ENCODE data around the gene LRBA. TPM values are rescaled to one million over a fixed set of nuclear protein-coding genes. Genes with fewer than 3 reads are reported as not detected.

The LRBA gene
- total and polyA plus RNA-seq, 9 of the 15 experiments (the other 6 are each of a cell fraction or from before 2014, with no cell fraction given): 24.2 to 88.7 (median 59.7) TPM

- TF ChIP-seq ZFP30 (CRISPR knock-in tag; IDR thresholded peaks at IDR 0.05; ENCODE audit: borderline replicate concordance): no peak
- no peak for TF ChIP-seq ZFPM2 (CRISPR knock-in tag; IDR thresholded peaks at IDR 0.05)
- TF ChIP-seq NCOA1 (IDR thresholded peaks at IDR 0.05; ENCODE audit: low read depth): no peak
Measured at GRCh38 chr4:151004222-151004621, 10.9 kb downstream of the LRBA start (continued).

GRCh38 chr4:151000747-151001429 is 14.2 kb downstream of the LRBA start:
- no peak for TF ChIP-seq SIN3A (IDR thresholded peaks at IDR 0.05; ENCODE audit: borderline replicate concordance in 2 of 2, control insufficient read depth in 1 of 2, low read depth in 2 of 2, low read length in 2 of 2)
- TF ChIP-seq FOXP4 (CRISPR knock-in tag; IDR thresholded peaks at IDR 0.05; ENCODE audit: borderline replicate concordance): no peak
- no peak for TF ChIP-seq ZSCAN32 (CRISPR knock-in tag; IDR thresholded peaks at IDR 0.05)
- peak; percentile 14 for TF ChIP-seq SP2 (IDR thresholded peaks at IDR 0.05; ENCODE audit: extremely low read depth, low read depth, low read length, poor library complexity, severe bottlenecking)
- ChIA-PET POLR2A (no interaction called here), CTCF (ENCODE audit: low intra/inter-chr PET ratio) (no interaction called here)
- H3K27me3 ChIP-seq (ENCODE audit: control insufficient read depth in 2 of 2, insufficient read depth in 2 of 2, low read length in 2 of 2): no peaks in the 10 kb centered on the region
- no peak overlapping the region for H2AFZ ChIP-seq (ENCODE audit: low read depth, low read length)
- H3K9ac ChIP-seq (ENCODE audit: insufficient read depth in 1 of 2, low read depth in 2 of 2, low read length in 2 of 2): peak overlapping the region in 1 of 2 experiments; percentile 38; a peak in 1 of 4 replicates
- intact Hi-C loops (cut with micrococcal nuclease) (no loop called here), in situ Hi-C loops (cut with MboI) (no loop called here)
- H3K9me1 ChIP-seq (ENCODE audit: control insufficient read depth, insufficient read depth, low read length): no peaks in the 10 kb centered on the region
- H3K79me2 ChIP-seq (ENCODE audit: control insufficient read depth, insufficient read depth, low read length): peaks cover 97% of the 10 kb centered on the region
- H4K20me1 ChIP-seq (replicated peaks; ENCODE audit: control insufficient read depth, insufficient read depth, low read length): no peaks in the 10 kb centered on the region
- peak overlapping the region; percentile 14; the same call in 1 of the 2 replicates for H3K4me2 ChIP-seq (ENCODE audit: insufficient read depth, low read length)
- H3K9me3 ChIP-seq (replicated peaks; ENCODE audit: control insufficient read depth, insufficient read depth, low read depth, low read length): no peaks in the 10 kb centered on the region
- DNase-seq (ENCODE audit: extremely low read depth in 1 of 4, low spot score in 3 of 4) (no peak), FAIRE-seq (no peak), ATAC-seq (peak; percentile 47)
- no TSS peak for BruUV-seq (replicated peaks)
- H3K36me3 ChIP-seq (ENCODE audit: control insufficient read depth, insufficient read depth, low read length): peaks cover 7% of the 10 kb centered on the region; the same call in 1 of the 3 replicates
- H3K27ac ChIP-seq (ENCODE audit: extremely low read depth, low read depth, low read length): no peak overlapping the region
- H3K4me3 ChIP-seq: no peak overlapping the region
- peaks cover 5 to 6% of the 10 kb centered on the region in 2 experiments; a peak in 4 of 5 replicates for H3K4me1 ChIP-seq (replicated peaks in 1 of 2; ENCODE audit: control insufficient read depth in 2 of 2, insufficient read depth in 2 of 2, low read length in 2 of 2)
- WGBS (ENCODE audit: insufficient coverage, low coverage, missing lambda C conversion rate): 67% methylated on average over 7 of the region's 7 CpGs

Data from K562 (cell line).